Measurements from ENCODE around the gene DYNC1LI1.
"Not testable (repeated sequence)": the region's sequence is repeated elsewhere in the genome, so short reads cannot be mapped to it uniquely, and the experiment has no call there.

The DYNC1LI1 gene

GRCh38 chr3:32592011-32592410 lies 21.4 kb upstream of the DYNC1LI1 start:
- Histone ChIP-seq H3K79me2 (no peaks in the 10 kb centered on the region), H3K27me3 (ENCODE audit: control insufficient read depth, insufficient read depth, low read length) (no peaks in the 10 kb centered on the region), H3K9me3 (ENCODE audit: control insufficient read depth, low read length) (no peaks in the 10 kb centered on the region), H3K4me3 (ENCODE audit: low read depth, low read length) (no peak overlapping the region), H3K4me1 (no peaks in the 10 kb centered on the region), H2AFZ (no peak overlapping the region), H3K27ac (no peak overlapping the region), H3K9ac (no peak overlapping the region), H3K4me2 (ENCODE audit: low read length) (no peak overlapping the region), H3K36me3 (ENCODE audit: control insufficient read depth, insufficient read depth, low read length) (no peaks in the 10 kb centered on the region)
- TF ChIP-seq, protein P1, sequence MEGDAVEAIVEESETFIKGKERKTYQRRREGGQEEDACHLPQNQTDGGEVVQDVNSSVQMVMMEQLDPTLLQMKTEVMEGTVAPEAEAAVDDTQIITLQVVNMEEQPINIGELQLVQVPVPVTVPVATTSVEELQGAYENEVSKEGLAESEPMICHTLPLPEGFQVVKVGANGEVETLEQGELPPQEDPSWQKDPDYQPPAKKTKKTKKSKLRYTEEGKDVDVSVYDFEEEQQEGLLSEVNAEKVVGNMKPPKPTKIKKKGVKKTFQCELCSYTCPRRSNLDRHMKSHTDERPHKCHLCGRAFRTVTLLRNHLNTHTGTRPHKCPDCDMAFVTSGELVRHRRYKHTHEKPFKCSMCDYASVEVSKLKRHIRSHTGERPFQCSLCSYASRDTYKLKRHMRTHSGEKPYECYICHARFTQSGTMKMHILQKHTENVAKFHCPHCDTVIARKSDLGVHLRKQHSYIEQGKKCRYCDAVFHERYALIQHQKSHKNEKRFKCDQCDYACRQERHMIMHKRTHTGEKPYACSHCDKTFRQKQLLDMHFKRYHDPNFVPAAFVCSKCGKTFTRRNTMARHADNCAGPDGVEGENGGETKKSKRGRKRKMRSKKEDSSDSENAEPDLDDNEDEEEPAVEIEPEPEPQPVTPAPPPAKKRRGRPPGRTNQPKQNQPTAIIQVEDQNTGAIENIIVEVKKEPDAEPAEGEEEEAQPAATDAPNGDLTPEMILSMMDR (IDR thresholded peaks at IDR 0.05): no peak

GRCh38 chr3:32591186-32591585 lies 20.5 kb upstream of the DYNC1LI1 start:
- Histone ChIP-seq H3K9ac (no peak overlapping the region), H3K79me2 (no peaks in the 10 kb centered on the region), H3K27ac (no peak overlapping the region), H3K4me3 (ENCODE audit: low read depth, low read length) (no peak overlapping the region), H3K4me2 (ENCODE audit: low read length) (no peak overlapping the region), H3K27me3 (ENCODE audit: control insufficient read depth, insufficient read depth, low read length) (no peaks in the 10 kb centered on the region), H2AFZ (no peak overlapping the region), H3K4me1 (no peaks in the 10 kb centered on the region), H3K9me3 (ENCODE audit: control insufficient read depth, low read length) (no peaks in the 10 kb centered on the region), H3K36me3 (ENCODE audit: control insufficient read depth, insufficient read depth, low read length) (no peaks in the 10 kb centered on the region)
- TF ChIP-seq, protein P1 (IDR thresholded peaks at IDR 0.05): no peak

GRCh38 chr3:32586356-32586755 lies 15.7 kb upstream of the DYNC1LI1 start:
- no peak overlapping the region for H3K9ac ChIP-seq
- no peak overlapping the region for H3K27ac ChIP-seq
- H3K36me3 ChIP-seq (ENCODE audit: control insufficient read depth, insufficient read depth, low read length): no peaks in the 10 kb centered on the region
- H3K4me1 ChIP-seq: no peaks in the 10 kb centered on the region
- TF ChIP-seq, protein P1 (IDR thresholded peaks at IDR 0.05): no peak
- no peak overlapping the region for H3K4me2 ChIP-seq (ENCODE audit: low read length)
- no peak overlapping the region for H3K4me3 ChIP-seq (ENCODE audit: low read depth, low read length)
- no peaks in the 10 kb centered on the region for H3K79me2 ChIP-seq
- no peak overlapping the region for H2AFZ ChIP-seq
- no peaks in the 10 kb centered on the region for H3K9me3 ChIP-seq (ENCODE audit: control insufficient read depth, low read length)
- no peaks in the 10 kb centered on the region for H3K27me3 ChIP-seq (ENCODE audit: control insufficient read depth, insufficient read depth, low read length)

DNA sequence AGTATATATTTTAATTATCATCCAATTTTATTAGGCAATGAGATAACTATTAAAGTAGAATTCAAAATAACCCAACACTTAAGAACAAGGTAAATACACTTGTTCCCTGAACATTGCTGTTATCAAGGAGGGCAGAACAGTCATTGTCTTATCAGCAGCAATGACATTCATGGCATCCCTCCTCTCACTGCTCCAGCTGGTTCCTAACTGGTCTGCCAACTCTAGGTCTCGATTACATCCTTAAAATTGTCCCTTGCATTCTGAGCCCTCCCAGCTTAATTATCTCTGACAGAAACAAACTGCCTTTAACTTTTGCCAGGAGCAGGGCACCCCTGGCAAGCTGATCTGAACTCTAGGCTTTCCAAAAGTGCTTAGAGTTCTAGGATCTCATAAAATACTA lies 14.0 kb upstream of the DYNC1LI1 start:
- H3K27ac ChIP-seq: no peak overlapping the region

DNA sequence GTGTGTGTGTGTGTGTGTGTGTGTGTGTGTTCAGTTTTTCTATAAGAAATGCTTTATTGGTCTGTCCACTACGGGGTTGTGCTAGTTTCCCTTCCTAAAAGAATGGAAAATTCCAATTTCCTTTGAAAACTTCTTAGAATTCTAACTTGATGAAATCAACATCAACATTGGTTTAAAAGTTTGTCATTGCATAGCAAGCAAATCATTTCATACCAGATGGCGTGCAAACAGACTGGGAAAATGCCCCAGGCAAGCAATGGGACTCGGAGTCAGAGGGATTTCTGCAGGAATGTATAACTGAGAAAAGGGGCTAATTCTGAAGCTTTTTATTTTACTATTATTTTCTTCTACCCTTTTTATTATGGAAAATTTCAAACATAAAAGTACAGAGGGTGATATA lies 13.1 kb upstream of the DYNC1LI1 start:
- Histone ChIP-seq H3K9me3 (ENCODE audit: control insufficient read depth, low read length) (no peaks in the 10 kb centered on the region), H3K79me2 (no peaks in the 10 kb centered on the region), H3K4me2 (ENCODE audit: low read length) (no peak overlapping the region), H3K36me3 (ENCODE audit: control insufficient read depth, insufficient read depth, low read length) (no peaks in the 10 kb centered on the region), H3K27me3 (ENCODE audit: control insufficient read depth, insufficient read depth, low read length) (no peaks in the 10 kb centered on the region), H2AFZ (no peak overlapping the region), H3K27ac (no peak overlapping the region), H3K4me3 (ENCODE audit: low read depth, low read length) (no peak overlapping the region), H3K4me1 (no peaks in the 10 kb centered on the region), H3K9ac (no peak overlapping the region)
- TF ChIP-seq, protein P1 (IDR thresholded peaks at IDR 0.05): no peak

More for the DNA sequence above, 14.0 kb upstream of the DYNC1LI1 start:
- TF ChIP-seq, protein P1 (IDR thresholded peaks at IDR 0.05): no peak
- Histone ChIP-seq H3K9me3 (ENCODE audit: control insufficient read depth, low read length) (no peaks in the 10 kb centered on the region), H3K27me3 (ENCODE audit: control insufficient read depth, insufficient read depth, low read length) (no peaks in the 10 kb centered on the region), H2AFZ (no peak overlapping the region), H3K4me2 (ENCODE audit: low read length) (no peak overlapping the region), H3K79me2 (no peaks in the 10 kb centered on the region), H3K9ac (no peak overlapping the region), H3K36me3 (ENCODE audit: control insufficient read depth, insufficient read depth, low read length) (no peaks in the 10 kb centered on the region), H3K4me3 (ENCODE audit: low read depth, low read length) (no peak overlapping the region), H3K4me1 (no peaks in the 10 kb centered on the region)

GRCh38 chr3:32578669-32579068 lies 8.0 kb upstream of the DYNC1LI1 start:
- H3K4me2 ChIP-seq (ENCODE audit: low read length); H3K4me3 ChIP-seq (ENCODE audit: low read depth, low read length); H3K79me2 ChIP-seq; H3K27me3 ChIP-seq (ENCODE audit: control insufficient read depth, insufficient read depth, low read length); H3K9me3 ChIP-seq (ENCODE audit: control insufficient read depth, low read length); H3K36me3 ChIP-seq (ENCODE audit: control insufficient read depth, insufficient read depth, low read length); H3K4me1 ChIP-seq; H2AFZ ChIP-seq; H3K9ac ChIP-seq; H3K27ac ChIP-seq: not testable (repeated sequence)

Data from parathyroid adenoma (tissue), 2 donors.